Activated CD8-positive, alpha-beta T cell treated with anti-CD3 and anti-CD28 coated beads for 36 hours (primary cell): ENCODE measurements around the gene PKNOX2. TPM values are rescaled to one million over a fixed set of nuclear protein-coding genes. Genes with fewer than 3 reads are reported as not detected.

Experiments used
- ATAC-seq: fragments of 200-7000 bp; cut with Tn5 transposase; one replicate; pipeline ENCODE4 v1.10.0; 2021; ENCODE audit warnings: mild to moderate bottlenecking, moderate library complexity
- CTCF ChIA-PET: fragments of 350-600 bp; sonication (Branson Sonifier 250); formaldehyde crosslinking; loops from one replicate; lab custom pipeline; 2021; ENCODE audit warnings: antibody characterized with exemption; lab: Charles Lee
- POLR2A ChIA-PET: fragments of 350-600 bp; sonication (Branson Sonifier 250); formaldehyde crosslinking; loops from one replicate; lab custom pipeline; 2021; ENCODE audit warnings: antibody characterized with exemption; lab: Charles Lee
- DNase-seq: peaks from one replicate; pipeline ENCODE4 v3.0.0-alpha.2; 2020
- H3K27ac Mint-ChIP-seq: one replicate; pipeline ENCODE4 v1.8.0; 2021; ENCODE audit warnings: mild to moderate bottlenecking, mixed read lengths
- H3K27me3 Mint-ChIP-seq: one replicate; pipeline ENCODE4 v1.8.0; 2021; ENCODE audit warnings: mixed read lengths
- H3K36me3 Mint-ChIP-seq: one replicate; pipeline ENCODE4 v1.8.0; 2021; ENCODE audit warnings: low read depth, mixed read lengths
- H3K4me1 Mint-ChIP-seq: one replicate; pipeline ENCODE4 v1.8.0; 2021; ENCODE audit warnings: low read depth, mixed read lengths
- H3K4me3 Mint-ChIP-seq: one replicate; pipeline ENCODE4 v1.8.0; 2021; ENCODE audit warnings: mild to moderate bottlenecking, moderate library complexity, mixed read lengths
- H3K9me3 Mint-ChIP-seq: one replicate; pipeline ENCODE4 v1.8.0; 2021; ENCODE audit warnings: mixed read lengths
- intact Hi-C: fragments of 100-400 bp; cut with micrococcal nuclease; formaldehyde crosslinking; loops from one replicate; pipeline ENCODE4 v1.10.0; 2022
- total RNA-seq, 2 experiments: library from RNA; stranded (reverse); gene quantifications; one replicate each; pipeline ENCODE4 v1.2.3, GENCODE V29; 2021
- TF ChIP-seq, protein P1 (sequence below): fragments of 200-600 bp; IDR thresholded peaks from one replicate; pipeline ENCODE4 v1.8.0; 2022; ENCODE audit warnings: antibody characterized with exemption, mild to moderate bottlenecking

PKNOX2 gene
- total RNA-seq, 2 experiments from 2014 or later = not detected

DNA sequence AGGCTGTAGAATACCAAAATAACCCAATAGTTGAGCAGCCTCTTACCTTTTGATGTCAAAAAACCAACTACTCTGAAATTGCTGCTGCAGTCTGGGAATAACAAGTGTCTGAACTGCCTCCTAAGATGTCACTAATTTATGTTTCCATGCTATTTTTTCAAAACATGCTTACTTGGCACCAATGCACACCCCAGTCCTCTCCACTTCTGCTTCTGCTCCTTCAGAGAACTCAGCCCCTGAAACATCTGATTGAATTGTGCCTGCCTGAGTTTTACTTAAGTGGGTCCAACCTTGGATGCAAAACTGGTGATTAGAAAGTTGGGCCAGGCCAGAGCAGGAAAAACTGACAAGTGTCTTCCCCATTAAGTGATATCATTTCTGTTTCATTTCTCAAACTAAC is 28.6 kb upstream of the PKNOX2 start:
- Mint-ChIP-seq H3K4me1 (no peaks in the 10 kb centered on the region), H3K9me3 (no peaks in the 10 kb centered on the region), H3K4me3 (no peak overlapping the region), H3K27me3 (peaks cover 27% of the 10 kb centered on the region), H3K36me3 (no peaks in the 10 kb centered on the region), H3K27ac (no peak overlapping the region)
- ChIA-PET CTCF (no interaction called here), POLR2A (no interaction called here)
- no peak for DNase-seq
- no peak for ATAC-seq
- TF ChIP-seq, protein P1, sequence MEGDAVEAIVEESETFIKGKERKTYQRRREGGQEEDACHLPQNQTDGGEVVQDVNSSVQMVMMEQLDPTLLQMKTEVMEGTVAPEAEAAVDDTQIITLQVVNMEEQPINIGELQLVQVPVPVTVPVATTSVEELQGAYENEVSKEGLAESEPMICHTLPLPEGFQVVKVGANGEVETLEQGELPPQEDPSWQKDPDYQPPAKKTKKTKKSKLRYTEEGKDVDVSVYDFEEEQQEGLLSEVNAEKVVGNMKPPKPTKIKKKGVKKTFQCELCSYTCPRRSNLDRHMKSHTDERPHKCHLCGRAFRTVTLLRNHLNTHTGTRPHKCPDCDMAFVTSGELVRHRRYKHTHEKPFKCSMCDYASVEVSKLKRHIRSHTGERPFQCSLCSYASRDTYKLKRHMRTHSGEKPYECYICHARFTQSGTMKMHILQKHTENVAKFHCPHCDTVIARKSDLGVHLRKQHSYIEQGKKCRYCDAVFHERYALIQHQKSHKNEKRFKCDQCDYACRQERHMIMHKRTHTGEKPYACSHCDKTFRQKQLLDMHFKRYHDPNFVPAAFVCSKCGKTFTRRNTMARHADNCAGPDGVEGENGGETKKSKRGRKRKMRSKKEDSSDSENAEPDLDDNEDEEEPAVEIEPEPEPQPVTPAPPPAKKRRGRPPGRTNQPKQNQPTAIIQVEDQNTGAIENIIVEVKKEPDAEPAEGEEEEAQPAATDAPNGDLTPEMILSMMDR = no peak
- intact Hi-C loops = no loop called here

DNA sequence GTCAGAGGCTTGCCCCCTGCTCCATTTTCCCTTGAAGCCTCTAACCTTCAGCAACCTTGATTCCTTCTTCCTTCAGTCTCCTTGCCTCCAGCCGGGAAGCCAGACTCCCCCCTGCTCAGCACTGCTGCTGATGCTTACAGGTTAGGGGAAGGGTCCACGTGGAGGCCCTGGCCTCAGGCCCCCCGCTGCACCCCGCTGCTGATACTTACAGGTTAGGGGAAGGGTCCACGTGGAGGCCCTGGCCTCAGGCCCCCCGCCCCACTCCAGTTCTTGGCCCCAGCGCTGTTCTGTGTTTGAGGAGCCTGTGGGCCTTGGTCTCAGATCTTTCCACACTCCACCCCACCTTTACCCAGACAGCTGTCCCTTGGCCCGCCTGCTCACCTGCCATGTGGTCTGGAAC is 25.6 kb upstream of the PKNOX2 start:
- CTCF ChIA-PET = interaction anchor here (1.2 to 1.3 kb wide), 2 partner anchors 9 to 19 kb away, joined by 3 to 4 read pairs; no protein-coding TSS in a partner anchor
- POLR2A ChIA-PET = no interaction called here
- intact Hi-C loops = no loop called here

DNA sequence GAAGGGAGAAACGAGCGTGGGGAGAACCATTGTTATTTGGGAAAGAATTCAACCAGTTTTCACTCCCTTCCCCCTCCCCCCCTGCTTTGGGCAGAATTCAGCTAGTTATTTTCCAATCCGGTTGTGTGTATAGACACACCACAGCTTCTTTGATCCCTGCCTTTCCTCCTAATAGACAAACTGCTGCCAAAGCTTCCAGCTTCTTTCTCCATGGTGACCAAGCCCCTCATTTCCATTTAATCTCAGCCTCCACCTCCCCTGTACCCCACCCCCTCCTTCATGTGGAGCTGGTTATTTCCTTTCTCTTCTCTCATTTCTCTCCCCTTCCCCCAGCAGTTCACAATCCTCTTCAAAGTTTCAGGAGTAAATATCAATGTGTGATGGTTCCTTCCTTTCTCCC is 24.8 kb upstream of the PKNOX2 start:
- no peaks in the 10 kb centered on the region for H3K36me3 Mint-ChIP-seq
- H3K9me3 Mint-ChIP-seq = no peaks in the 10 kb centered on the region
- POLR2A ChIA-PET = no interaction called here
- TF ChIP-seq, protein P1 = no peak
- DNase-seq (no peak), ATAC-seq (no peak)
- peaks cover 2% of the 10 kb centered on the region for H3K4me1 Mint-ChIP-seq
- intact Hi-C loops = loop anchor here (2.0 to 5.0 kb wide), 2 partner anchors 47 to 177 kb away; no protein-coding TSS in a partner anchor
- no peak overlapping the region for H3K27ac Mint-ChIP-seq
- H3K27me3 Mint-ChIP-seq = peaks cover 23% of the 10 kb centered on the region
- H3K4me3 Mint-ChIP-seq = no peak overlapping the region
- CTCF ChIA-PET = interaction anchor here (1.2 to 4.0 kb wide), 5 partner anchors 10 to 49 kb away, joined by 3 to 57 read pairs (median 14); no protein-coding TSS in a partner anchor

More for the DNA sequence above, 25.6 kb upstream of the PKNOX2 start:
- TF ChIP-seq, protein P1 = no peak
- Mint-ChIP-seq H3K27ac (no peak overlapping the region), H3K27me3 (peaks cover 23% of the 10 kb centered on the region), H3K4me1 (peaks cover 2% of the 10 kb centered on the region), H3K4me3 (no peak overlapping the region), H3K36me3 (no peaks in the 10 kb centered on the region), H3K9me3 (no peaks in the 10 kb centered on the region)
- no peak for ATAC-seq
- DNase-seq = no peak

DNA sequence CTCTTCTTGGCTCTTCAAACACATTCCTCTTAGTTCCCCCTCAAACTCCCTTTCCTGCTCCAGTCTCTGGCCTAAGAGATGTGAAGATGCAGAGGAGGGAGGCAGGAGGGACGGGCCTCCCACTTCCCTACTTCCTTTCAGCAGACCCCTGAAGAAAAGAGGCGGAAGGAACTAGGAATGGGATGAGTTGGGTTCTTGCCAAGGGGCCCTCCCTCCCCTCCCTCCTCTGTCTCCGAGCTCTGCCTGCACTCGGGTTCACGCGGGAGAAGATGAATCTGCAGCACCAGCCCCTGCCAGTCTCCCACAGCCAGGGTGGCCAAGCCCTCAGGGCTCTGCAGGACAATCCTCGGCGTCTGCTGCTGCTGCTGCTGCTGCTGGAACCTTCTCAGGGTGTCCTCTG is 24.3 kb upstream of the PKNOX2 start:
- CTCF ChIA-PET = interaction anchor here (0.6 to 4.0 kb wide), 20 partner anchors 10 to 339 kb away, joined by 3 to 57 read pairs (median 6); partner anchors contain the start of genes CCDC15, SLC37A2 and TMEM218
- TF ChIP-seq, protein P1 = no peak
- Mint-ChIP-seq H3K4me1 (peaks cover 2% of the 10 kb centered on the region), H3K4me3 (no peak overlapping the region), H3K27ac (no peak overlapping the region), H3K9me3 (no peaks in the 10 kb centered on the region), H3K36me3 (no peaks in the 10 kb centered on the region), H3K27me3 (peaks cover 22% of the 10 kb centered on the region)
- intact Hi-C loops = loop anchor here (2.0 to 5.0 kb wide), 2 partner anchors 48 to 177 kb away; no protein-coding TSS in a partner anchor
- POLR2A ChIA-PET = interaction anchor here (0.8 to 1.2 kb wide), 2 partner anchors 16 to 202 kb away, joined by 3 to 4 read pairs; no protein-coding TSS in a partner anchor
- no peak for ATAC-seq
- DNase-seq = no peak

DNA sequence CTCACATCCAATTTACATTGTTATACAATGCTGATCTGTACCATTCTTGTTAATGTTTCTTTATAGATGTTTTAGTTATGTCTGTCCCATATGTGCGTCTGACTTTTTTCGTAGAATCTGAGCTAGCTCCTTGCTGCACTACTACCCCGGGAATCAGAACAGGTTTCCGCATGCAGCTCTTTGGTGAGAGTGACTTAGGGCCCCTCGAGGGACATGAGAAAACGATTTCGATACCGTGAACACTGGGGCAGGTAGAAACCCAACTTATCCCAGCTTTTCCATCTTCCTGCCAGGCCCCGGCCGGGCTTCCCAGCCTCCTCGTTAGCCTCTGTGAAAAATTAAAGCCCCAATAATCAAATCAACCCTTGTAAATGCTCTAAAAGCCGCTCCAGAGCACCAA is 23.4 kb upstream of the PKNOX2 start:
- H3K4me3 Mint-ChIP-seq = no peak overlapping the region
- intact Hi-C loops = loop anchor here (2.0 to 5.0 kb wide), 2 partner anchors 49 to 178 kb away; no protein-coding TSS in a partner anchor
- H3K9me3 Mint-ChIP-seq = no peaks in the 10 kb centered on the region
- CTCF ChIA-PET = interaction anchor here (0.8 to 4.0 kb wide), 28 partner anchors 8 to 398 kb away, joined by 3 to 57 read pairs (median 5); partner anchors contain the start of genes CCDC15, SLC37A2 and TMEM218
- H3K27ac Mint-ChIP-seq = no peak overlapping the region
- no peaks in the 10 kb centered on the region for H3K36me3 Mint-ChIP-seq
- POLR2A ChIA-PET = interaction anchor here (0.8 to 1.2 kb wide), 2 partner anchors 17 to 203 kb away, joined by 3 to 4 read pairs; no protein-coding TSS in a partner anchor
- H3K27me3 Mint-ChIP-seq = peaks cover 21% of the 10 kb centered on the region
- ATAC-seq (no peak), DNase-seq (no peak)
- TF ChIP-seq, protein P1 = no peak
- peaks cover 2% of the 10 kb centered on the region for H3K4me1 Mint-ChIP-seq
